Activated CD8-positive, alpha-beta memory T cell treated with anti-CD3 and anti-CD28 coated beads, Interleukin-2, amount 50 U/mL, for 4 hours (primary cell): ENCODE measurements around the gene PLAC9.
A peak's percentile ranks its signal among the peaks of the same experiment; 100 is the strongest.

ENCODE experiments used
- DNase-seq: peaks from one replicate; pipeline ENCODE4 v3.0.0-alpha.2; 2020

PLAC9 gene

GRCh38 chr10:80186364-80187012, 54.0 kb downstream of the PLAC9 start:
- no peak for DNase-seq

GRCh38 chr10:80187060-80187459, 54.5 kb downstream of the PLAC9 start:
- DNase-seq: no peak

- peak; percentile 65 for DNase-seq
These were observed 55.2 kb downstream of the PLAC9 start for GRCh38 chr10:80187465-80188409.

DNA sequence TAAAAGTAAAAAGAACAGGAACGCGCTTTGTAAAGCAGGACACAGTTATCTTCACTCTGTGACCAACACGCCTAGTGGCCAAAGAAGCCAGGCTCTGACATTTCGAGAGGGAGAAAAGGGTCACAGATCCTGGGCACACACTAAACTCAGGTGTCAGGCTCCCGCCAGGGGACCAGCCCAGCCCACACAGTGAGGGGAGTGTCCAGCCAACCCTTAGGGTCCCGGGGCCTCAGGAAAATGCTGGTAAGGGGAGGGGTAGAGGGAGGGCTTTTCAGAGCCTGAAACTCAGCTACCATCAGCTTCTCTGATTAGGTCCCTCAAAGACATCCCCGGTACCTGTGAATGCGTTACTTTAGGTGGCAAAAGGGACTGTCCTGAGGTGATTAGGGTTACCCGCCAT, 56.2 kb downstream of the PLAC9 start:
- DNase-seq: no peak

DNA sequence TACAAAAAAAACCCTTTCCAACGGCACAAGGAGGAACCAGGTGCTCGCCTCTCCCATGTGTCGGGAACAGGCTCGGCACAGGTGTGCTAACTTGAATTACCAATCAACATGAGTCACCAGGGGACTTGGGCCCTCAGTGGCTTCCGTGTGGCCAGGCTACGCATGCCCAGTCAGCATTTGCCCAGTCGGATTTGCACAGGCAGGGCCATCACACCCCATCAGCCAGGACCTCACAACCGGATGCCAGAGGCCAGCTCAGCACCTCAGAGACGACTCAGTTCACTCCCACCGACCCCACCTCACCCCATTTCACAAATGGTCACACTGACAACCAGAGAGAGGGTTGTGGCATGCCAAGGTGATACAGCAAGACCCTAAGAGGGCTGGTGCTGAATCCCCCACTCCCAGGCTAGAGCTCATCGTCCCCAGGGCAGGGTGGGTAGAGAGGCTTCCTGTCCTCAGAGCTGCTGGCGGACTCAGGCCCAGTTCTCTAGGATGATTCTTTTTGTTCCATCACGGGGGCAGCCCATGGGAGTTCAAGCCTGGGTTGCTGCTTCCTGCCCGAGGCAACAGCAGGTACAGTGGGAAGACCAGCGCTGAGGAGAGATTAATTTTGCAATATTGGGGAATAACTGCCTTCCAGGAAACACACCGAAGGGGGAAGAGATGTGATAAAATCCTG, 59.2 kb downstream of the PLAC9 start:
- no peak for DNase-seq

DNA sequence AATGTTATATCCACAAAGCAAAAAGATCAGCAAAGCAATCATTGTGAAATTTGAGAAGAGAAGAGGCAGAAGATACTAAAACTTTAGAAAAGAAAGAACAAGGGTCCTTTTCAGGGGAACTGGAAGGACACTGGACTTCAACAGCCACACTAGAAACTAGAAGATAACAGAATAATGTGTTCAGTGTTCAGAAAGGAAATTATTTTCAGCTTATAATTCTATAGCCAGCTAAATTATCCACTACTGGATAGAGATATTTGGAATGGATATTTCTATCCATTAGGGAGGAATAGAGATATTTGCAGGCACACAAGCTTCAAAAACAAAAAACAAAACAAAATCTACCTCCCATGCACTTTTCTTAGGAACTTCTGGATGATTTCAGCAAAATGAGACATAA, 60.0 kb downstream of the PLAC9 start:
- DNase-seq: no peak

- no peak for DNase-seq
These were observed 62.0 kb downstream of the PLAC9 start for GRCh38 chr10:80194373-80195045.
